Ureter (tissue), 1 donor: ENCODE data around the gene POLG2. TPM values are rescaled to one million over a fixed set of nuclear protein-coding genes. Genes with fewer than 3 reads are reported as not detected.
"Not testable (repeated sequence)": the region's sequence is repeated elsewhere in the genome, so short reads cannot be mapped to it uniquely, and the experiment has no call there.

Experiments
- DNase-seq: peaks from one replicate; pipeline ENCODE4 v3.0.0-alpha.2; 2020; ENCODE audit warnings: low spot score
- total RNA-seq: library from RNA; stranded (reverse); gene quantifications from one replicate; pipeline ENCODE4 v1.2.4, GENCODE V29; 2023
- donor health status: DM: yes; HTN: yes; CAD: no.

POLG2 gene
- total RNA-seq, 1 donor from 2014 or later, result 27.6 TPM

GRCh38 chr17:64484380-64484779 lies 12.5 kb downstream of the POLG2 start:
- no peak for DNase-seq

GRCh38 chr17:64480951-64481350 lies 15.9 kb downstream of the POLG2 start:
- no peak for DNase-seq

GRCh38 chr17:64477849-64478248 lies 19.0 kb downstream of the POLG2 start:
- no peak for DNase-seq

- no peak for DNase-seq
Observed at GRCh38 chr17:64472564-64472963, 24.3 kb downstream of the POLG2 start.

- DNase-seq, result no peak
Observed at GRCh38 chr17:64471440-64471839, 25.4 kb downstream of the POLG2 start.

- no peak for DNase-seq
Observed at GRCh38 chr17:64470625-64471024, 26.2 kb downstream of the POLG2 start.

- not testable (repeated sequence) for DNase-seq
Observed at GRCh38 chr17:64466834-64467233, 30.0 kb downstream of the POLG2 start.

- DNase-seq, result no peak
Observed at GRCh38 chr17:64466019-64466735, 30.7 kb downstream of the POLG2 start.

- DNase-seq, result no peak
Observed at GRCh38 chr17:64461788-64462187, 35.1 kb downstream of the POLG2 start.

GRCh38 chr17:64460955-64461354 lies 35.9 kb downstream of the POLG2 start:
- no peak for DNase-seq

GRCh38 chr17:64459818-64460217 lies 37.0 kb downstream of the POLG2 start:
- DNase-seq, result not testable (repeated sequence)

GRCh38 chr17:64459284-64459747 lies 37.5 kb downstream of the POLG2 start:
- DNase-seq, result no peak

- no peak for DNase-seq
Observed at GRCh38 chr17:64458756-64459155, 38.1 kb downstream of the POLG2 start.

GRCh38 chr17:64457156-64457555 lies 39.7 kb downstream of the POLG2 start:
- no peak for DNase-seq

GRCh38 chr17:64455993-64456885 lies 40.6 kb downstream of the POLG2 start:
- no peak for DNase-seq

- no peak for DNase-seq
Observed at GRCh38 chr17:64449545-64449944, 47.3 kb downstream of the POLG2 start.

GRCh38 chr17:64448665-64449512 lies 48.0 kb downstream of the POLG2 start, which contains the start of gene MILR1:
MILR1 (plus strand) TSS chr17:64449115; CDS start chr17:64449169, 54 bp downstream.
- peak; percentile 67 for DNase-seq

GRCh38 chr17:64447526-64447925 lies 49.3 kb downstream of the POLG2 start:
- DNase-seq, result no peak

GRCh38 chr17:64443086-64443760 lies 53.6 kb downstream of the POLG2 start:
- DNase-seq, result no peak

GRCh38 chr17:64442541-64442971 lies 54.3 kb downstream of the POLG2 start:
- DNase-seq, result no peak
